Hematopoietic multipotent progenitor cell treated with erythropoietin and hydrocortisone succinate and interleukin-3 and kit ligand, for 17 days (in vitro differentiated cells): ENCODE measurements around the gene INIP.
A peak's percentile ranks its signal among the peaks of the same experiment; 100 is the strongest.

Source experiments
- DNase-seq: peaks from one replicate; pipeline ENCODE4 v3.0.0-alpha.2; 2015; ENCODE audit warnings: low spot score

INIP gene, protein sequence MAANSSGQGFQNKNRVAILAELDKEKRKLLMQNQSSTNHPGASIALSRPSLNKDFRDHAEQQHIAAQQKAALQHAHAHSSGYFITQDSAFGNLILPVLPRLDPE

DNA sequence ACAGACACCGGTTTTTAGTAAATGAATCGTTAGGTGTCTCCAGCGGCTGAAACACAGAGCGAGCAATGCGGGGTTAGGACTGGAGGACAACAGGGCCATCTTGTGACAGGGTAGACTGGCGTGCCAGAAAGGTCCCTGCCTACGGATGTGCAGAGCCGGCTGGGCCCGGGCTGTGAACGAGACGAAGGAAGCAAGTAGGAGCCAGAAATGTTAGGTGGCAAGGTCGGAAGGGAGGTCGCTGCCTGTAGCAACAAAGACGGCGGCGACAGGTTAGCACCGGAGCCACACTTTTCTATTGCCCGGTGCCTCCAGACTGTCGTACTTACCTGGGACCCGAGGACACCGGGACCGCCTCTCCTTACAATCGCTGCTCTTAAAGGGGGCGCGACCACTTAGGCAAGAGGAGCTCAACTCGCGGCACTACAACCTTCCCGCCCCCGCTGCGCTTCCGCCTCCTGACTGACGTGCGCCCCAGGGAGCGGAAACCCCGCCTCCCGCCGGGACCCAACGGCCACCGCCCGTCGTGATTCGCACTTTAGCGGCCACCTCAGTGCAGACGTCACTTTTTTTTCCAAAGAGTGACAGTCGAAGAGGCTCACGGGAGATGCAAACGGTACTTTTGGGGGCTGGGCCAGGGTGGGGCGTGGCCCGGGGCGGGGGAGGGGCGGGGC is at the start of gene INIP:
Gene INIP (minus strand): TSS at position 457 of the 671 bp plus-strand sequence. CDS start 1,632 bp downstream, outside the sequence.
- DNase-seq, result peak; percentile 93

DNA sequence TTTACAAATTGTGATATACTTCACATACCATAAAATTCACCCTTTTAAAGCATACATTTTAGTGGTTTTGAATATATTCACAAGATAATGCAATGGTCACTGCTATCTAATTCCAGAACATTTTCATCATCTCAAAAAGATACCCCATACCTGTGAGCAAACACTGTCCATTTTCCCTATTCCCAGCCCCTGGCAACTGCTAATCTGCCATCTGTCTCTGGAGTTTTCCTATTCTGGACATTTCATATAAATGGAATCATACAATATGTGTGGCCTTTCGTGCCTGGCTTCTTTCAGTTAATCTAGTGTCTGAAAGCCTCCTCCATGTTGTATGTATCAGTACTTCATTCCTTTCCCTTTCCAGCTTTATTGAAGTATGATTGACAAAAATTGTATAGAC is 47.4 kb upstream of the INIP start:
- DNase-seq, result no peak

DNA sequence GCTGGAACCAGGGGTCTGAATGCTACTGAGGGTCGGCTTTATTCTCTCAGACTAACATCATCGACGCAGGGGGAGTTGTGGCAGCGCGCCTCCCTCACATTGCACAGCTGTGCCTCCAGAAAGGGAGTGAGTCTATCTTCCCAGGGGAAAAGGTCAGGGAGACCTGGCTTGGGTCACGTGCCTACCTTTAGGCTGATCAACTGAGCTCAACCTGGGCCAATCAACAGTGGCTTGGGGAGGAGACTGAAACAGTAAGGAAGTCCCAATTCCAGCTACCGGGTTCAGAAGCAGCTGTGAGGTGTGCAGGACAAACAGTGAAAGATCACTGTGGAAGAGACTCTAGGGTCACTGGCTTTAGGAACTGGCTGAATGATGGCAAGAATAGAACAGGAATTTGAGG is 46.9 kb upstream of the INIP start:
- DNase-seq, result no peak

DNA sequence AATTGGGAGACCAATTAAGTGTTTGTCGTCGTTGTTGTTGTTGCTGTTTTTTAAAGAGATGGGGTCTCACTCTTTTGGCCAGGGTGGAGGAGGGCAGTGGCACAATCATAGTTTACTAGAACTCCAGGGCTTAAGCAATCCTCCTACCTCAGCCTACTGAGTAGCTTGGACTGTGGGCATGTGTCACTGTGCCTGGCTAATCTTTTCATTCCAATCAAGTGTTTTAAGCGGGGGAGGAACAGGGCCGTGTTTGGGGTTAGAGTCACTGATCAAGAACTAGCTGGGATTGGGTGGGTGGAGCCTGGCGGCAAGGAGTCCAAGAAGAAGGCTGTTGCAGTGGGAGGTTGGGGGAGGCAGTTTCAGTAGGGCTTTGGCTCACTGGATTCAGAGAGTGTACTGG is 46.4 kb upstream of the INIP start:
- DNase-seq, result no peak

DNA sequence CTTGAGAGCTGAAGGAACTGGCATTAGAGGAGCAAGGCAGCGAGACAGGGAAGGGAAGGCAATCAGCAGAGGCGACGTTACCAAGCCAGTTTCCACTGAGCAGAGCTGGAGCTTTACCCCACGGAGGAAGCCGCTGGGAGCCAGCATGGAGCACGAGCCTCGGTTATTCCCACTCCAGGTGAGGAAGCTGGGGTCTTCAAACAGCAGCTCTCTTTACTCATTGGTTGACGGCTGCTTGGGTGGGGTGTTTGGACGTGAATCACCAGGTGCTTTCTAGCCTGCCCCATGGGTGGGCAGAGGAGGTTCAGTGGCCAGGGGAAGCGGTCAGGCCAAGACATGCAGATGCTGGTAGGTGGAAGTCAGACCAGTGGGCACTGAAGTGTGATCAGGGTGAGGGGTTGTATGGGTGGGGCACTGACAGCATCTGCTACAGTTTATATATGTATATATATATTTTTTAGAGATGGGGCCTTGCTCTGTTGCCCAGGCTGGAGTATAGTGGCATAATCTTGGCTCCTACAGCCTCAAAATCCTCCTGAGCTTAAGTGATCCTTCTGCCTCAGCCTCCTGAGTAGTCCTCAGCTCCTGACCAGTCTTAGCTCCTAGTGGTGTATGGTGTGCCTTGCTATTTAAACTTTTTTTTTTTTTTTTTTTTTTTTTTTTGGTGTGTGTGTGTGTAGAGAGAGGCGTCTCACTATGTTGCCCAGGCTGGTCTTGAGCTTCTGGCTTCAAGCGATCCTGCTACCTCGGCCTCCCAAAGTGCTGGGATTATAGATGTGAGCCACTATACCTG is 45.0 kb upstream of the INIP start:
- no peak for DNase-seq

DNA sequence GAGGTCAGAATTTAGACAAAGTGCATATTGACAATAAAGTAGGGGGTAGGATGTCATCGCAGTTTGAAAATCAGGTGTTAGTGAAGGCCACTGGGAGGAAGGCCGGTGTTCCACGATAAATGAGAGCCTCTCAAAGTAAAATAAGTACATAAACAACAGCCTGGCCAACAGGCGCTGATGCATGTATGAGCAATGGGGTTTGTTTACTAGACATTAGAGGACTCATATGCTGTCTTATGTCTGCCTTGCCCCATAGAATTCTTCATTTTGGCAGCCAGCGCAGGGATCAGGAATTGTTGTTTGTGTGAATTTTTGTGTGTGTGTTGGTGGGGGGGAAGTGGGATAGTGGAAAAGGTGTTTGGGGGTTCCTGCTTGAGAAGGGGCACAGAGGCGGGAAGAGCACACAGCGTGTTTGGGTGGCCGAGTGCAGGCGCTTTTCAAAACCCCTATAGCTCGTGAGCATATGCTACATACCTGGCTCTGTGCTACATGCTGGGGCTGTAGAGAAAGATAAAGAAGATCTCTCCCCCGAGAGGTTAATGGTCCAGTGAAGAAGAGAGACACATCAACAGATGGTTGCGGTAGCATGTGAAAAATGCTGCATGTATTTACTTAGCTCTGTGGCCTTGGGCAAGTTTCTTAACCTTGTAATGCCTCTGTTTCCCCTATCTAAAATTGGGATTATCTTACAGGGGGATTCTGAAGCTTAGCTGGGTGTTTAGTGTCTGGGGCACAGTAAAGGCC is 44.2 kb upstream of the INIP start:
- no peak for DNase-seq

DNA sequence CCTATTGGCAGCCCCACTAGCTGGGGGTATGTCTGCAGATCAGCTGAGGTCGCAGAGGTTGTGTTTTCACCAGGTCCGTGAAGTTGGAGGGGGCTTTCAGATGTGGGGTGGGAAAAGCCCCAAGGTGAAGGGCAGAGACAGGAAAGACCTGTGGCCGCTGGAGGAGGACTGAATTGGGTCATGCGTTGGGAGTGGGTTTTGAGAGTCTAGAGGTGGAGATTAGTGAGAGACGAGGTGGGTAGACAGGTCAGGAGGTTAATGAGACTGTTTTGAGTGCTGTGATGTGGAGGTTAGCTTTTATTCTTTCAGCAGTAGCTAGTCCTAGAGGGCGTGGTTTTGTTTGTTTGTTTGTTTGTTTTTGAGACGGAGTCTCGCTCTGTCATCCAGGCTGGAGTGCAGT is 42.9 kb upstream of the INIP start:
- DNase-seq, result no peak

DNA sequence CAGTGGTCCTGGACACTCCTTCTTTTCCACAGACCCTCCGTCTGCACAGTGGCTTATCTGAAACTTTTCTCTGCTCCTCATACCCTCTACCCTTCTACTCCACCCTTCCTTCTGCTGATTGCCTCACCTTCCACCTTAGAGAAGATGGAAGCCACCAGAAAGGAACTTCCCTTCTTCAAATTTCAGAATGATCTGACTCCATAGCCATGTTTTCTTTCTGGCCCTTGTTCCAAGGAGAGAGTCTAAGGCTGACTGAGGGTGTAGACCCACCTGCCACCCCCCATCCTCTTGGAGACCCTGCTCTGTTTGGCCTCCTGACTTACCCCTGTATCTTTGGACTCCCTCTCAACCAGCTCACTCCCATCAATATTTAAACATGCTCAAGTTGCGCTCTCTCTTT is 40.0 kb upstream of the INIP start:
- DNase-seq, result no peak

DNA sequence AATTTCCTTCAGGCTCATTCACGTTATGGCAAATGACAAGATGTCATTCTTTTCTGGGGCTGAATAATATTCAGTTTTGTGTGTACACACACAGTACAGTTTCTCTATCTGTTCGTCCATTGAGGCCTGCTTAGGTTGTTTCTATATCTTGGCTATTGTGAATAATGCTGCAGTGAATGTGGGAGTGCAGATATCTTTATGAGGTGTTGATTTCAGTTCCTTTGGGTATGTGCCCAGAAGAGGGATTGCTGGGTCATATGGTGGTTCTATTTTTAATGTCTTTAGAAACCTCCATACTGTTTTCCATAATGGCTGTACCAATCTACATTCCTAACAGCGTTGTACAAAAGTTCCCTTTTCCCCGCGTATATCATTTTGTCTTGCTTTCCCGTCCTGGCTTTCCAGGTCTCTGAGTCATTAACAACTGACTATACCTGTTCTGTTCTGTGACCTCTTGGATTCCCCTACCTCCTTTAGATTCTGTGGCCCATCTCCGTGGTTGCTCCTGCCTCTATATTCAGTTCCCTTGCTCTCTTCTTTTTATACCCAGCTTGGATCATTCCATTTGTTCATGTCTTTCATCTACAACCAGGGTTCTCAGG is 39.5 kb upstream of the INIP start:
- no peak for DNase-seq

DNA sequence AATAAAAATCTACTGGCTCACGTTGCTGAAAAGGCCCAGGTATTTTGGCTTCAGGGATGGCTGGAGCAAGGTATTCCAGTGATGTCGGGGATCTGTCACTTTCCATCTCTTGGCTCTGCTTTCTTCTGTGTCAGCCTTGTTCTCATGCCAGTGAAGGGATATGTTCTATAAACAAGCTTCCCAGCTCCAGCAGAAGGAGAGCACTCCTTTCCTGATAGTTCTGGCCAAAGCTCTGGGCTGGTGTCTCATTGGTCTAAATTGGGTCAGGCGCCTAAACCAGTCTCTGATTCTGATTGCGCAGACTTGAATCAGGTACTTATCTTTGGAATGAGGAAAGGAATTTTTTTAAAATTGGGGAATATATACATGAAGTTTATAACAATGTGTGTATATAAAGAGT is 37.8 kb upstream of the INIP start:
- no peak for DNase-seq

DNA sequence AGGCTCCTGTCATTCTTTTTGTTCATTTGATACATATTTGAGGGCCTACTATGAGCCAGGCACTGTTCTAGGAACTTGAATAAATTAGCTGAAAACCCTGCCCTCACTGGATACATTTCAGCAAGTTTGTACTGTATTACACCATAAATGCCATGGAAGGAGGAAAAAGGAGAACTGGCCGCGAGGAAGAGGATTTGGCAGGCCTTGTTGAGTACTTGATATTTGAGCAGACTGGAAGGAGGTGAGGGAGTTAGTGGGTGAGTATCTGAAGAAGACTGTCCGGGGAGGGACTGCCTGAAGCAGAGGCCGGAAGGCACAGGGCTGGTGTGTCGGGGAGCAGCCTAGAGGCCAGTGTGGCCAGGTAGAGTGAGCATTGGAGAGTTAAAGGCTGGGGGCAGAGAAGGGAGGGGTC is 37.1 kb upstream of the INIP start:
- DNase-seq, result no peak

DNA sequence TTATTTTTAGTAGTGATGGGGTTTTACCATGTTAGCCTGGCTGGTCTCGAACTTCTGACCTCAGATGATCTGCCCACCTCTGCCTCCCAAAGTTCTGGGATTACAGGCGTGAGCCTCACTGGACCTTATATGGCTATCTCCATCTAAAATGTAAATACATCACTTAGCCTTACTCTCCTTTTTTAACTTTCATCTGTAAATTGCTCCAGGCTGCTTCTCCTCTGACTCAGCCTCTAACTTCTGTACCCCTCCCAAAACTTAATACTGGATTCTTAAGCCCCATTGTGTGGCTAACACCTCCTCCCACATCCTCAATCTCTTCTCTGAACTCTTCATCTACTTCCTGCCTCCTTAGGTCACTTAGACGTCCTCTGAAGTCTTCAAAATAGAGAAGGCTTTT is 36.7 kb upstream of the INIP start:
- DNase-seq, result no peak

DNA sequence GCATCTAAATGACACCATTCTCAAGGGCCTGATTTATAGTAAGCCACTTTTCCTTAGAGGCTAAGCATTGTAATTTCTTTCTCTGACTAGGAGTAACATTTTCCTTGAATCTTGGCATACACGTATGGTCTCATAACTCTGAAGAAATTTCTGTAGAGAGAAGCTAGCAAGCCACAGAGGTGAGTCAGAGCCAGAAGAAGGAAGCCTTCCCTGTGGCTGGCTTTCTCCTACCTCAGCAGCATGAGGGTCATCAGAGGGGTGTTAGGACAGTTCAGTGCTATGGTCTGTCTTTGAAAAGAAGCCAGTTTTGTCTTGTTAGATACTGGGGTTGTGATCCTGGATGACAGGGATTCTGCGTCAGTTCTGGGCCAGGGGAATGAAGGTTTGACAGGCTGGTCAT is 35.8 kb upstream of the INIP start:
- DNase-seq, result no peak

DNA sequence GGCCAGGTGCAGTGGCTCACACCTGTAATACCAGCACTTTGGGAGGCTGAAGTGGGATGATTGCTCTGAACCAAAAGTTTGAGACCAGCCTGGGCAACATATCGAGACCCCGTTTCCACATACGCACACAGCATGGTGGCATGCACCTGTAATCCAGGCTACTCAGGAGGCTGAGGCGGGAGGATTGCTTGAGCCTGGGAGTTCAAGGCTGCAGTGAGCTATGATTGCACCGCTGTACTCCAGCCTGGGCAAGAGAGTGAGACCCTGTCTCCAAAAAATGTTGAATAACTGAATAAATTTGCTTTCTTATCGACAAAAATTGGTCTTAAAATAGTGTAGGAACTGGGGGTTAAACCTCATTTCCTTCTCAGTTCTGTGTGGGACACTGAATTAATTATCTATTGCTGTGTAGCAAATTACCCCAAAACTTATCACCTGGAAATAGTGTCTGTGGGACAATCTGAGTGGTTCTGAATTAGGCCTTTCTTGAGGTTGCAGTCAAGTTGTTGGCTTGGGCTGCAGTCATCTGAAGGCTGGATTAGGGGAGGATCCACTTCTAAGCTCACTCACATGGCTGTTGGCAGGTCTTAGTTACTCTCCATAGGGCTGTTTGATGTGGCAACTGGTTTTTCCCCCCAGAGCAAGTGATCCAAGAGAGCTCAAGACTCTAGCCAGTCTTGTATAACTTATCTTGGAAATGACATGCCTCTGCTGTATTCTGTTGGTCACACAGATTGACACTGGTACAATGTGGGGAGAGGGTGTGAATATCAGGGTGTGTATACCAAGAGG is 34.6 kb upstream of the INIP start:
- DNase-seq, result no peak

DNA sequence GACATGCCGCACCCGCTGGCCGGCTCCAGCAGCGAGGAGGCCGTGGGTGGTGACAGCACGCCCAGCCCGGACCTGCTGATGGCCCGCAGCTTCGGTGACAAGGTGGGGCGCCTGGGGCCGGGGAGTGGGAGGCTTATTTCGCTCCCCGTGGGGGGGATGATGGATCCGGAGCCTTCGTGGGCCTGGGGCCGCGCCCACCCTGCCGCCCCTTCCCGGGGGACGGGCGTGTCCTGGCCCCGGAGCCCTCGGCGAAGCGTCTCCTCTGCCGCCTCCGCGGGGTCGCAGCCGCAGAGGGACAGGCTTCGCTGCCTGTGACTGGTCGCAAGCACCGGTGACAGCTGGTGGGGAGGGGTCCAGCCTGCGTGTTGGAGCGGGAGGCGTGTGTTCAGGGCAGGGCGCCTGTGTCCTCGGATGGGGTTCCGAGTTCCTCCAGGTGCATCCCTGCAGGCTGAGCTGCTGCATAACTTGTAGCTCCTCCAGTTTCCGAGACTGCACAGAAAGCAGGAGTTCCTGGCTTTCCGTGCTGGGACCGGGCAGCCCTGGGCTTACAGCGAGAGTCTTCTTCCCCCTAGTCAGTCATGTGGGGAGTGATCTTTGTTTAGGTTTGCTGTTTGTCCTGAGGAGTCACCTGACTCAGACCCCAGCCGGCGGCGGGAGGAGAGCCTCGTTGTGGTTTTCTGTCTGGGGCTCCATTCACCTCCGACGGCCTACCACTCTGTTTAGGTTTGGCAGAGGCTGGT is 33.3 kb upstream of the INIP start:
- no peak for DNase-seq

DNA sequence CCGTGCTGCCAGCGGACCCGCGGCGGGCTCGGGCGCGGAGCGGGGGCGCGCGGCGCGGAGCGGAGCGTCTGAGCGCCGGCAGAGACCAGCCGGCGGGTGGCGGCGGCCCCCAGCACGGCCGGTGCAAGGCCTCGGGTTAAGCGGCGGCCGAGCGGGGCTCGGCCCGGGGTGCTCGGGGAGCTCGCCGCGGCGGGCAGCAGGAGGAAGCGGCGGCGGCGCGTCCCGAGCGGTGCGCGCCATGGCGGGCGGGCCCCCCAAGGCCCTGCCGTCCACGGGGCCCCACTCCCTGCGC is 32.8 kb upstream of the INIP start:
- no peak for DNase-seq

DNA sequence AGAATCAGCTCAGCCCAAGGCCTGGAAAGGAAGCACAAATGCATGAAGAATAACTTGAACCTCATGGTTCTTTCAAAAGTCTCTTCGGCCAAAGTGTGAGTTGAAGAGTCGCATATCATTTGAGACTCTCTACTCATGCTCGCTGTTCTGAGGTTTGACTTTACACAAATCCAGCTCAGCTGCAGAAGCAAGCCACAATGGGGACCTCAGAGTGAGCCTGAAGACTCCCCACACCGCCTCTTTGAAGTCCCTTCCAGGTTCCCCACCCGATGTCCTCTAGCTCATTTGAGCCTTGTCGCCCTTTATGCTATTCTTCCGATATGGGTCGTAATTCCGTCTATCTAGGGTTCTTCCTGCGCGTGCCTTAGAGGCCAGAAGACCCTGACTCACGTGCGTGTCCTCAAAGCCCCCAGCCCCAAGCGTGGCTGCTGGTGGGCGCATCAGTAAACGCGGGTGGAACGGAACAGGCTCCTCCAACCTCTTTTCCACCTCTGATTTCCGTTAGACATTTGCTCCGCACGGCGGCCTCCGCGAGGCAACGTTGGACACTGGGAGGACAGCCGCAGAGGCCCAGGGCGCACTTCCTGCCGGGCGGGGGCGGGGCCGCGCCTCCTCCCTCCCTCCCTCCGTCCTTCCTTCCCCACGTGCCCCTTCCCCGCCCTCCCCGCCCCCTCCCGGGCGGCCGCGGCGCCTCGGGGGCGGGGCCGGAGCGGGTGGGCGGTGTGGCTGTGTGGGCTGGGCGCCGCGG is 32.3 kb upstream of the INIP start, which contains the start of gene SNX30:
Gene SNX30 (plus strand): TSS at position 745 of the 748 bp plus-strand sequence. CDS start 242 bp downstream, outside the sequence.
- DNase-seq, result peak; percentile 76

DNA sequence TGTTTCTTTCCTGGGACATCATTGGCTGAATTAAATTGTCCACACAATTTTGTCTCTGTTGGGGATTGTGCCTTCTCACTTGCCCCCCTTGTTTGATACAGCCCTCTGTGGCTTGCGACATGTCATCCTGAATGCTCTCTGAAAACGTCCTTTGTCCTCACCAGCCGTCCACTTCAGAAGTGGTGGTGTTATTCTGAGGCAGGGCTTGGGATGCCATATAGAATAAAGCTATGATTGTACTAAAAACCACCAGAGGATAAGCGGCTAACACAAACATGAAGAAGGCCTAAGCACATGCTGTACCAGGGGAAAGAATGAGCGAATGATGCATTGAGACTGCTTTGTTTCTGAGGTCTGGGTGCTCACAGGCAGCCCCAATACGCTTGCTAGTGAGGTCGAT is 29.2 kb upstream of the INIP start:
- DNase-seq, result no peak

DNA sequence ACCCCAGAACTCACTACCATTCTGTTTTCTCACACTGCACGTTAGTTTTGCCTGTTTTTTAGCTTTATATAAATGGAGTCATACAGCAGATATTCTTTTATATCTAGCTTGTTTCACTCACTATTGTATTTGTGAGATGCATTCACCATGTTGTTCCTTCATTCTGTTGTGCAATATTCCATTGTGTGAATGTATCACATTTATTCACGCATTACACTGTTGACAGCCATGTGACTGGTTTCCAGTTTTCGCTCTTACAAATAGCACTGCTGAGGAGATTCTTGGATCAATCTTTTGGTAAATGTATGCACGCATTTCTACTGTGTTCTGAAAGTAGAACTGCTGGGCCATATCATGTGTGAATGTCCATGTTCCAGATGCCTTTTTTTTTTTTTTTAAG is 26.3 kb upstream of the INIP start:
- DNase-seq, result no peak

DNA sequence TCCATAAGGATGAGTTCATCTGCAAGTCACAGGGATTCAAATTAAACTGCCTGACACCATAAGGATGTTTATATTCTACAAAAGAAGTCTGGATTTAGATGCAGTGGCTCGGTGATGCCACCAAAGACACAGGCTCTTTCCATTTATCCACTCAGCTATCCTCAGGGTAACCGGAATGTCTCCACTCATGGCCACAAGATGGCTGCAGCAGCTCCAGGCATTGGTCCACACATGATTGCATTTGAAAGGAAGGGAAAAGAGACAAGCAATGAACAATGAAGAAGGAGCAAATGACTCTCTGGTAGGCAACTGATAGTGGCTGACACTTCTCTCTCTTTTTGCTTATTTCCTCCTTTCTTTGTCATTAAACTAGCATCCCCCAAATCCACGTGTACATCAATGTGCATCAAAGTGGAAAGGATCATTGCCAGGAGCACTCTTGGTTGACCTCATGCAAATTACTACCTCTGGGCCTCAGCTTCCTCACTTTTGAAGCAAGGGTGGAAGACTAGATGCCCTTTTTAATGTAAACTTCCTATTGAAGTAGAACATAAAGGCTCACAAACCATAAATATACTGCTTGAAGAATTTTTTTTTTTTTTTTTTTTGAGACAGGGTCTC is 25.4 kb upstream of the INIP start:
- DNase-seq, result no peak
